ENCODE measurements around the gene KCNV2. TPM values are rescaled to one million over a fixed set of nuclear protein-coding genes. Genes with fewer than 3 reads are reported as not detected.

KCNV2 gene
- total and polyA plus RNA-seq, 2 experiments from 2014 or later, result 0.60 TPM; not detected in 1

DNA sequence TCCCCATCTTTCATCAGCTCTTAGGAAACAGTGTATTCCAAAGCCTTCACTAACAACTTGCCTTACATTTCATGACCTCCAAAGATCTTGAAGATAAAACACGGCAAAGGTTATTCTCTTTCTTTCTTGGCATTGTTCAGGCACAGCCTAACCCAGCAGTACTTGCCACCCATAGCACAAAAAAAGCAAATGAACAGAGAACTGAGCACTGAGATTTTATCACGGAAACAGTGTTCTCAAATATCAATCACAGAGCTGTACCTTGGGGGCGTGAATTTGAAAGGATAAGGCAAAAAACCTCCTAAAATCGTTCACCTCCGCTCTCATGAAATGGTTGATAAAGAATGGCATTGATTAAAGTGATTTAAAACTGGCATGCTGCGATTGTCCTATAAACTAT, 16.9 kb upstream of the KCNV2 start:
- Histone ChIP-seq H3K36me3 (ENCODE audit: insufficient read depth) (no peaks in the 10 kb centered on the region), H3K4me1 (ENCODE audit: insufficient read depth) (peaks cover 18% of the 10 kb centered on the region), H3K4me2 (peak overlapping the region; percentile 41; the same call in 1 of the 2 replicates), H3K27ac (ENCODE audit: low read depth) (0 out of 2 replicates have a peak overlapping the region, but pooled peaks have one; percentile 50), H3K27me3 (ENCODE audit: insufficient read depth) (no peaks in the 10 kb centered on the region), H4K20me1 (replicated peaks; ENCODE audit: insufficient read depth) (no peaks in the 10 kb centered on the region), H3K79me2 (replicated peaks; ENCODE audit: insufficient read depth) (no peaks in the 10 kb centered on the region), H2AFZ (no peak overlapping the region), H3K4me3 (no peak overlapping the region), H3K9me2 (ENCODE audit: insufficient read depth) (no peaks in the 10 kb centered on the region; the same call in 1 of the 2 replicates), H3F3A (replicated peaks; ENCODE audit: low read depth) (no peaks in the 10 kb centered on the region)
- no peaks in the 10 kb centered on the region for H3K9me3 Mint-ChIP-seq
- H3K27me3 Mint-ChIP-seq (ENCODE audit: insufficient read depth, low read depth, poor library complexity), result no peaks in the 10 kb centered on the region
- DNase-seq (ENCODE audit: low spot score) (no peak), ATAC-seq (no peak)
- H3K4me3 Mint-ChIP-seq, result peak overlapping the region; percentile 45; the same call in 2 of the 3 replicates
- peaks cover 29% of the 10 kb centered on the region for H3K4me1 Mint-ChIP-seq
- no peak for TF ChIP-seq EZH2phosphoT487 (IDR thresholded peaks at IDR 0.05; ENCODE audit: unreplicated experiment)
- no peak for TF ChIP-seq STAT1 (IDR thresholded peaks at IDR 0.05; ENCODE audit: unreplicated experiment)
- TF ChIP-seq ZNF331 (CRISPR knock-in tag; IDR thresholded peaks at IDR 0.05; ENCODE audit: low read depth), result no peak
- TF ChIP-seq CREB1 (CRISPR knock-in tag; IDR thresholded peaks at IDR 0.05; ENCODE audit: low read depth), result no peak
- TF ChIP-seq EZH2 (IDR thresholded peaks at IDR 0.05; ENCODE audit: low read depth, unreplicated experiment), result no peak
- TF ChIP-seq, protein P1, sequence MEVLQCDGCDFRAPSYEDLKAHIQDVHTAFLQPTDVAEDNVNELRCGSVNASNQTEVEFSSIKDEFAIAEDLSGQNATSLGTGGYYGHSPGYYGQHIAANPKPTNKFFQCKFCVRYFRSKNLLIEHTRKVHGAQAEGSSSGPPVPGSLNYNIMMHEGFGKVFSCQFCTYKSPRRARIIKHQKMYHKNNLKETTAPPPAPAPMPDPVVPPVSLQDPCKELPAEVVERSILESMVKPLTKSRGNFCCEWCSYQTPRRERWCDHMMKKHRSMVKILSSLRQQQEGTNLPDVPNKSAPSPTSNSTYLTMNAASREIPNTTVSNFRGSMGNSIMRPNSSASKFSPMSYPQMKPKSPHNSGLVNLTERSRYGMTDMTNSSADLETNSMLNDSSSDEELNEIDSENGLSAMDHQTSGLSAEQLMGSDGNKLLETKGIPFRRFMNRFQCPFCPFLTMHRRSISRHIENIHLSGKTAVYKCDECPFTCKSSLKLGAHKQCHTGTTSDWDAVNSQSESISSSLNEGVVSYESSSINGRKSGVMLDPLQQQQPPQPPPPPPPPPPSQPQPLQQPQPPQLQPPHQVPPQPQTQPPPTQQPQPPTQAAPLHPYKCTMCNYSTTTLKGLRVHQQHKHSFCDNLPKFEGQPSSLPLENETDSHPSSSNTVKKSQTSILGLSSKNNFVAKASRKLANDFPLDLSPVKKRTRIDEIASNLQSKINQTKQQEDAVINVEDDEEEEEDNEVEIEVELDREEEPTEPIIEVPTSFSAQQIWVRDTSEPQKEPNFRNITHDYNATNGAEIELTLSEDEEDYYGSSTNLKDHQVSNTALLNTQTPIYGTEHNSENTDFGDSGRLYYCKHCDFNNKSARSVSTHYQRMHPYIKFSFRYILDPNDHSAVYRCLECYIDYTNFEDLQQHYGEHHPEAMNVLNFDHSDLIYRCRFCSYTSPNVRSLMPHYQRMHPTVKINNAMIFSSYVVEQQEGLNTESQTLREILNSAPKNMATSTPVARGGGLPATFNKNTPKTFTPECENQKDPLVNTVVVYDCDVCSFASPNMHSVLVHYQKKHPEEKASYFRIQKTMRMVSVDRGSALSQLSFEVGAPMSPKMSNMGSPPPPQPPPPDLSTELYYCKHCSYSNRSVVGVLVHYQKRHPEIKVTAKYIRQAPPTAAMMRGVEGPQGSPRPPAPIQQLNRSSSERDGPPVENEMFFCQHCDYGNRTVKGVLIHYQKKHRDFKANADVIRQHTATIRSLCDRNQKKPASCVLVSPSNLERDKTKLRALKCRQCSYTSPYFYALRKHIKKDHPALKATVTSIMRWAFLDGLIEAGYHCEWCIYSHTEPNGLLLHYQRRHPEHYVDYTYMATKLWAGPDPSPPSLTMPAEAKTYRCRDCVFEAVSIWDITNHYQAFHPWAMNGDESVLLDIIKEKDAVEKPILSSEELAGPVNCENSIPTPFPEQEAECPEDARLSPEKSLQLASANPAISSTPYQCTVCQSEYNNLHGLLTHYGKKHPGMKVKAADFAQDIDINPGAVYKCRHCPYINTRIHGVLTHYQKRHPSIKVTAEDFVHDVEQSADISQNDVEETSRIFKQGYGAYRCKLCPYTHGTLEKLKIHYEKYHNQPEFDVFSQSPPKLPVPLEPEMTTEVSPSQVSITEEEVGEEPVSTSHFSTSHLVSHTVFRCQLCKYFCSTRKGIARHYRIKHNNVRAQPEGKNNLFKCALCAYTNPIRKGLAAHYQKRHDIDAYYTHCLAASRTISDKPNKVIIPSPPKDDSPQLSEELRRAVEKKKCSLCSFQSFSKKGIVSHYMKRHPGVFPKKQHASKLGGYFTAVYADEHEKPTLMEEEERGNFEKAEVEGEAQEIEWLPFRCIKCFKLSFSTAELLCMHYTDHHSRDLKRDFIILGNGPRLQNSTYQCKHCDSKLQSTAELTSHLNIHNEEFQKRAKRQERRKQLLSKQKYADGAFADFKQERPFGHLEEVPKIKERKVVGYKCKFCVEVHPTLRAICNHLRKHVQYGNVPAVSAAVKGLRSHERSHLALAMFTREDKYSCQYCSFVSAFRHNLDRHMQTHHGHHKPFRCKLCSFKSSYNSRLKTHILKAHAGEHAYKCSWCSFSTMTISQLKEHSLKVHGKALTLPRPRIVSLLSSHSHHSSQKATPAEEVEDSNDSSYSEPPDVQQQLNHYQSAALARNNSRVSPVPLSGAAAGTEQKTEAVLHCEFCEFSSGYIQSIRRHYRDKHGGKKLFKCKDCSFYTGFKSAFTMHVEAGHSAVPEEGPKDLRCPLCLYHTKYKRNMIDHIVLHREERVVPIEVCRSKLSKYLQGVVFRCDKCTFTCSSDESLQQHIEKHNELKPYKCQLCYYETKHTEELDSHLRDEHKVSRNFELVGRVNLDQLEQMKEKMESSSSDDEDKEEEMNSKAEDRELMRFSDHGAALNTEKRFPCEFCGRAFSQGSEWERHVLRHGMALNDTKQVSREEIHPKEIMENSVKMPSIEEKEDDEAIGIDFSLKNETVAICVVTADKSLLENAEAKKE (CRISPR knock-in tag; IDR thresholded peaks at IDR 0.05), result no peak
- TF ChIP-seq, protein P2, sequence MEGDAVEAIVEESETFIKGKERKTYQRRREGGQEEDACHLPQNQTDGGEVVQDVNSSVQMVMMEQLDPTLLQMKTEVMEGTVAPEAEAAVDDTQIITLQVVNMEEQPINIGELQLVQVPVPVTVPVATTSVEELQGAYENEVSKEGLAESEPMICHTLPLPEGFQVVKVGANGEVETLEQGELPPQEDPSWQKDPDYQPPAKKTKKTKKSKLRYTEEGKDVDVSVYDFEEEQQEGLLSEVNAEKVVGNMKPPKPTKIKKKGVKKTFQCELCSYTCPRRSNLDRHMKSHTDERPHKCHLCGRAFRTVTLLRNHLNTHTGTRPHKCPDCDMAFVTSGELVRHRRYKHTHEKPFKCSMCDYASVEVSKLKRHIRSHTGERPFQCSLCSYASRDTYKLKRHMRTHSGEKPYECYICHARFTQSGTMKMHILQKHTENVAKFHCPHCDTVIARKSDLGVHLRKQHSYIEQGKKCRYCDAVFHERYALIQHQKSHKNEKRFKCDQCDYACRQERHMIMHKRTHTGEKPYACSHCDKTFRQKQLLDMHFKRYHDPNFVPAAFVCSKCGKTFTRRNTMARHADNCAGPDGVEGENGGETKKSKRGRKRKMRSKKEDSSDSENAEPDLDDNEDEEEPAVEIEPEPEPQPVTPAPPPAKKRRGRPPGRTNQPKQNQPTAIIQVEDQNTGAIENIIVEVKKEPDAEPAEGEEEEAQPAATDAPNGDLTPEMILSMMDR (conservative IDR thresholded peaks at IDR 0.05; ENCODE audit: low read depth in 2 of 2), result no peak
- no peak for TF ChIP-seq POLR2AphosphoS5 (IDR thresholded peaks at IDR 0.05; ENCODE audit: low read depth)
- no peak for TF ChIP-seq JUNB (IDR thresholded peaks at IDR 0.05; ENCODE audit: unreplicated experiment)
- TF ChIP-seq ETS1 (IDR thresholded peaks at IDR 0.05), result no peak
- TF ChIP-seq NANOG (IDR thresholded peaks at IDR 0.05; ENCODE audit: borderline replicate concordance), result no peak
- no peak for TF ChIP-seq ZNF114 (CRISPR knock-in tag; IDR thresholded peaks at IDR 0.05)
- TF ChIP-seq, protein P3, sequence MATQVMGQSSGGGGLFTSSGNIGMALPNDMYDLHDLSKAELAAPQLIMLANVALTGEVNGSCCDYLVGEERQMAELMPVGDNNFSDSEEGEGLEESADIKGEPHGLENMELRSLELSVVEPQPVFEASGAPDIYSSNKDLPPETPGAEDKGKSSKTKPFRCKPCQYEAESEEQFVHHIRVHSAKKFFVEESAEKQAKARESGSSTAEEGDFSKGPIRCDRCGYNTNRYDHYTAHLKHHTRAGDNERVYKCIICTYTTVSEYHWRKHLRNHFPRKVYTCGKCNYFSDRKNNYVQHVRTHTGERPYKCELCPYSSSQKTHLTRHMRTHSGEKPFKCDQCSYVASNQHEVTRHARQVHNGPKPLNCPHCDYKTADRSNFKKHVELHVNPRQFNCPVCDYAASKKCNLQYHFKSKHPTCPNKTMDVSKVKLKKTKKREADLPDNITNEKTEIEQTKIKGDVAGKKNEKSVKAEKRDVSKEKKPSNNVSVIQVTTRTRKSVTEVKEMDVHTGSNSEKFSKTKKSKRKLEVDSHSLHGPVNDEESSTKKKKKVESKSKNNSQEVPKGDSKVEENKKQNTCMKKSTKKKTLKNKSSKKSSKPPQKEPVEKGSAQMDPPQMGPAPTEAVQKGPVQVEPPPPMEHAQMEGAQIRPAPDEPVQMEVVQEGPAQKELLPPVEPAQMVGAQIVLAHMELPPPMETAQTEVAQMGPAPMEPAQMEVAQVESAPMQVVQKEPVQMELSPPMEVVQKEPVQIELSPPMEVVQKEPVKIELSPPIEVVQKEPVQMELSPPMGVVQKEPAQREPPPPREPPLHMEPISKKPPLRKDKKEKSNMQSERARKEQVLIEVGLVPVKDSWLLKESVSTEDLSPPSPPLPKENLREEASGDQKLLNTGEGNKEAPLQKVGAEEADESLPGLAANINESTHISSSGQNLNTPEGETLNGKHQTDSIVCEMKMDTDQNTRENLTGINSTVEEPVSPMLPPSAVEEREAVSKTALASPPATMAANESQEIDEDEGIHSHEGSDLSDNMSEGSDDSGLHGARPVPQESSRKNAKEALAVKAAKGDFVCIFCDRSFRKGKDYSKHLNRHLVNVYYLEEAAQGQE (IDR thresholded peaks at IDR 0.05; ENCODE audit: unreplicated experiment), result no peak
- H3K36me3 Mint-ChIP-seq (ENCODE audit: low read depth), result no peaks in the 10 kb centered on the region
- peak overlapping the region; percentile 85; the same call in 1 of the 2 replicates for H3K27ac Mint-ChIP-seq

All from GM23338 (cell line).